NK-92 treated with Interleukin-12 subunit alpha and Interleukin-12 subunit beta, amount 100 ng/mL, for 24 hours (cell line): ENCODE data around the gene OR10K2.
"Not testable (repeated sequence)": the region's sequence is repeated elsewhere in the genome, so short reads cannot be mapped to it uniquely, and the experiment has no call there.

Experiments used
- DNase-seq: peaks from one replicate; lab custom pipeline; 2025; lab: John Stamatoyannopoulos, UW

Gene OR10K2

GRCh38 chr1:158426137-158426536 is at the start of gene OR10K2:
Gene OR10K2 (minus strand): TSS chr1:158426237. CDS start chr1:158420866, 5,371 bp downstream.
- no peak for DNase-seq

- no peak for DNase-seq
These were observed 45.9 kb upstream of the OR10K2 start, which contains the start of gene OR10R2 for GRCh38 chr1:158471920-158472319. Gene OR10R2 (plus strand): TSS chr1:158472220. CDS start chr1:158472326, 106 bp downstream.

GRCh38 chr1:158461534-158461933 is 35.5 kb upstream of the OR10K2 start, which contains the start of gene OR10K1:
Gene OR10K1 (plus strand): TSS chr1:158461834. CDS start chr1:158465562, 3,728 bp downstream.
- no peak for DNase-seq

GRCh38 chr1:158458263-158458662 is 32.2 kb upstream of the OR10K2 start:
- no peak for DNase-seq

GRCh38 chr1:158457246-158457645 is 31.2 kb upstream of the OR10K2 start:
- no peak for DNase-seq

GRCh38 chr1:158454537-158454936 is 28.5 kb upstream of the OR10K2 start:
- no peak for DNase-seq

GRCh38 chr1:158445376-158445775 is 19.3 kb upstream of the OR10K2 start:
- DNase-seq: no peak

GRCh38 chr1:158434741-158435140 is 8.7 kb upstream of the OR10K2 start:
- DNase-seq: no peak

GRCh38 chr1:158430163-158430562 is 4.1 kb upstream of the OR10K2 start:
- DNase-seq: not testable (repeated sequence)

- no peak for DNase-seq
These were observed 1.0 kb downstream of the OR10K2 start for GRCh38 chr1:158425027-158425426.

GRCh38 chr1:158422212-158422611 is 3.8 kb downstream of the OR10K2 start:
- DNase-seq: no peak

GRCh38 chr1:158417586-158417985 is 8.5 kb downstream of the OR10K2 start:
- no peak for DNase-seq

- DNase-seq: no peak
These were observed 11.2 kb downstream of the OR10K2 start for GRCh38 chr1:158414651-158415345.

GRCh38 chr1:158407092-158407491 is 18.9 kb downstream of the OR10K2 start:
- no peak for DNase-seq

- DNase-seq: no peak
These were observed 25.2 kb downstream of the OR10K2 start for GRCh38 chr1:158400871-158401270.

- DNase-seq: no peak
These were observed 27.1 kb downstream of the OR10K2 start, which contains the start of gene OR10T2 for GRCh38 chr1:158398818-158399514. Gene OR10T2 (minus strand): TSS chr1:158399466. CDS start chr1:158399466, 0 bp downstream.

- no peak for DNase-seq
These were observed 29.4 kb downstream of the OR10K2 start for GRCh38 chr1:158396646-158397045.

GRCh38 chr1:158393476-158393875 is 32.6 kb downstream of the OR10K2 start:
- DNase-seq: no peak

- DNase-seq: no peak
These were observed 34.9 kb downstream of the OR10K2 start for GRCh38 chr1:158391099-158391498.

GRCh38 chr1:158390331-158390730 is 35.7 kb downstream of the OR10K2 start:
- DNase-seq: no peak

- DNase-seq: no peak
These were observed 51.2 kb downstream of the OR10K2 start for GRCh38 chr1:158374860-158375259.

GRCh38 chr1:158374101-158374500 is 51.9 kb downstream of the OR10K2 start:
- not testable (repeated sequence) for DNase-seq
